Measurements from ENCODE around the gene SSU72. TPM values are rescaled to one million over a fixed set of nuclear protein-coding genes. Genes with fewer than 3 reads are reported as not detected.

Gene SSU72
- total RNA-seq, 1 donor from 2014 or later = 94.1 TPM

DNA sequence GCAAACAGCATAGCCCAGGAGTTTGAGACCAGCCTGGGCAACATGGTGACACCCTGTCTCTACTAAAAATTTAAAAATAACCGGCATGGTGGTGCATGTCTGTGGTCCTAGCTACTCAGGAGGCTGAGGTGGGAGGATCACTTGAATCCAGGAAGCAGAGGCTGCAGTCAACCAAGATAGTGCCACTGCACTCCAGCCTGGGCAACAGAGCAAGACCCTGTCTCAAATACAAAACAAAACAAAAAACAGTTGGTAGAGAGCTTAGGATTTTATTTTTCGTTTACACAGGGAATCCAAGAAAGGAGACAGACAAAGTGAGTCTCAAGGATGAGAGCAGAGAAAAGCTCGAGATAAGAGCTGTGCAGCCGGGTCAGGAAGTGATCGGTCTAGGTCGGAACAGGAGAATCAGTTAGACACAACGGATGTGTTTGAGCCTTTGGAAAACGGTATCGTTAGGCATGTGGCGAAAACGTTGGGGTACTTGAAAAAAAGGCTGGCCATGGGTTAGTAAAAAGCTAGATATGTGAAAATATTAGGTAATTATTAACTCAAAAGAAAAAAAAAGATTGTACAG, 38.9 kb upstream of the SSU72 start:
- peaks cover 19% of the 10 kb centered on the region for H3F3A ChIP-seq (ENCODE audit: low read depth)
- H4K20me1 ChIP-seq (ENCODE audit: low read depth) = peaks cover 37% of the 10 kb centered on the region
- H3K9me3 Mint-ChIP-seq = no peaks in the 10 kb centered on the region
- H3K79me2 ChIP-seq (ENCODE audit: low read depth) = peaks cover 30% of the 10 kb centered on the region
- H3K36me3 Mint-ChIP-seq = peaks cover 8% of the 10 kb centered on the region
- no peak overlapping the region for H3K9ac ChIP-seq
- H2AFZ ChIP-seq (replicated peaks) = no peak overlapping the region
- H3K27ac ChIP-seq = no peak overlapping the region
- peak overlapping the region; percentile 95 for H3K4me3 Mint-ChIP-seq
- no peaks in the 10 kb centered on the region for H3K9me3 ChIP-seq (ENCODE audit: low read depth)
- no peak for TF ChIP-seq EZH2phosphoT487 (IDR thresholded peaks at IDR 0.05)
- TF ChIP-seq, protein P1, sequence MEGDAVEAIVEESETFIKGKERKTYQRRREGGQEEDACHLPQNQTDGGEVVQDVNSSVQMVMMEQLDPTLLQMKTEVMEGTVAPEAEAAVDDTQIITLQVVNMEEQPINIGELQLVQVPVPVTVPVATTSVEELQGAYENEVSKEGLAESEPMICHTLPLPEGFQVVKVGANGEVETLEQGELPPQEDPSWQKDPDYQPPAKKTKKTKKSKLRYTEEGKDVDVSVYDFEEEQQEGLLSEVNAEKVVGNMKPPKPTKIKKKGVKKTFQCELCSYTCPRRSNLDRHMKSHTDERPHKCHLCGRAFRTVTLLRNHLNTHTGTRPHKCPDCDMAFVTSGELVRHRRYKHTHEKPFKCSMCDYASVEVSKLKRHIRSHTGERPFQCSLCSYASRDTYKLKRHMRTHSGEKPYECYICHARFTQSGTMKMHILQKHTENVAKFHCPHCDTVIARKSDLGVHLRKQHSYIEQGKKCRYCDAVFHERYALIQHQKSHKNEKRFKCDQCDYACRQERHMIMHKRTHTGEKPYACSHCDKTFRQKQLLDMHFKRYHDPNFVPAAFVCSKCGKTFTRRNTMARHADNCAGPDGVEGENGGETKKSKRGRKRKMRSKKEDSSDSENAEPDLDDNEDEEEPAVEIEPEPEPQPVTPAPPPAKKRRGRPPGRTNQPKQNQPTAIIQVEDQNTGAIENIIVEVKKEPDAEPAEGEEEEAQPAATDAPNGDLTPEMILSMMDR (IDR thresholded peaks at IDR 0.05) = no peak
- TF ChIP-seq EZH2 (IDR thresholded peaks at IDR 0.05) = no peak
- no peaks in the 10 kb centered on the region for H3K36me3 ChIP-seq
- H3K4me1 ChIP-seq = peaks cover 11% of the 10 kb centered on the region
- peaks cover 2% of the 10 kb centered on the region for H3K27me3 Mint-ChIP-seq (ENCODE audit: insufficient read depth, low read depth)
- no peak for DNase-seq (ENCODE audit: low spot score)
- H3K4me3 ChIP-seq = peak overlapping the region; percentile 92
- peak overlapping the region; percentile 81 for H3K4me2 ChIP-seq
- H3K27me3 ChIP-seq = no peaks in the 10 kb centered on the region
- H3K4me1 Mint-ChIP-seq = peaks cover 26% of the 10 kb centered on the region
- no peak overlapping the region for H3K27ac Mint-ChIP-seq

DNA sequence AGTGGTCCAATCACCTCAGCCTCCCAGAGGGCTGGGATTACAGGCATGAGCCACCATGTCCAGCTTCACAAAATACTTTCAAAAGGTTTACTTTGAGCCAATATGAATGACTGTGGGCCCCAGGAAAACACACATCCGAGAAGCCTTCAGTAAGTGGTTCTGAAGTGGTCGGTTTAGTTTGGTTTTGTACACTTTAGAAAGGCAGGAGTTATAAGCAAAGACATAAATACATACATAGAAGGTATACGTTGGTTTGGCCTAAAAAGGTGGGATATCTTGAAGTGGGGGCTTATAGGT, 37.4 kb upstream of the SSU72 start:
- Histone ChIP-seq H3K4me2 (no peak overlapping the region), H2AFZ (replicated peaks) (no peak overlapping the region), H3K4me1 (peaks cover 11% of the 10 kb centered on the region), H3K9ac (no peak overlapping the region), H3K79me2 (ENCODE audit: low read depth) (peaks cover 28% of the 10 kb centered on the region), H3F3A (ENCODE audit: low read depth) (peaks cover 19% of the 10 kb centered on the region), H3K36me3 (no peaks in the 10 kb centered on the region), H3K27me3 (no peaks in the 10 kb centered on the region), H3K4me3 (no peak overlapping the region), H4K20me1 (ENCODE audit: low read depth) (peaks cover 28% of the 10 kb centered on the region), H3K9me3 (ENCODE audit: low read depth) (no peaks in the 10 kb centered on the region), H3K27ac (no peak overlapping the region)
- no peak for DNase-seq (ENCODE audit: low spot score)
- Mint-ChIP-seq H3K27ac (peak overlapping the region; percentile 37), H3K27me3 (ENCODE audit: insufficient read depth, low read depth) (peaks cover 2% of the 10 kb centered on the region), H3K4me3 (no peak overlapping the region), H3K4me1 (peaks cover 21% of the 10 kb centered on the region), H3K9me3 (no peaks in the 10 kb centered on the region), H3K36me3 (peaks cover 6% of the 10 kb centered on the region)
- TF ChIP-seq, protein P1 (IDR thresholded peaks at IDR 0.05) = no peak
- TF ChIP-seq EZH2 (IDR thresholded peaks at IDR 0.05) = no peak

DNA sequence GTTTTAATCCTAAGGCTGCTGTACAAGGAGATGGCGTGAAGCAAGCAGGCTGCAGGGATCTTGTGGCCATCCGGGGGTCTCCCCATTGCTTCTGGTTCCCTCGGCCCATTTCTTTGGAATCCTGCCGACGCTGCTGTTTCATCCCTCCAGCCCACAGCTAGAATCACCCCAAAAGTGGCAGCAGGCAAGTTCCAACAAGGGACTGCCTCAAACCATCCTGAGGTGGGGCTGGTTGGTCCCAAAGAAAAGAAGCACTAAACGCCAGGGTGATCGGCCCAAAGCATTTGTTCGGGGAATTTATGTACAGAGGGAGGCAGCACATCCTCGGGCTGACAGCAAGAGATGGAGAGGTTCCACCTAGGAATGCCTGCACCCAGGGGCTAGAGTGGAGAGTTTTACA, 36.1 kb upstream of the SSU72 start:
- no peaks in the 10 kb centered on the region for H3K9me3 ChIP-seq (ENCODE audit: low read depth)
- H2AFZ ChIP-seq (replicated peaks) = no peak overlapping the region
- no peak for TF ChIP-seq EZH2phosphoT487 (IDR thresholded peaks at IDR 0.05)
- TF ChIP-seq, protein P1 (IDR thresholded peaks at IDR 0.05) = no peak
- no peak for TF ChIP-seq EZH2 (IDR thresholded peaks at IDR 0.05)
- no peaks in the 10 kb centered on the region for H3K36me3 ChIP-seq
- H3K9ac ChIP-seq = no peak overlapping the region
- peaks cover 6% of the 10 kb centered on the region for H3K4me1 ChIP-seq
- peaks cover 19% of the 10 kb centered on the region for H3K79me2 ChIP-seq (ENCODE audit: low read depth)
- DNase-seq (ENCODE audit: low spot score) = no peak
- peaks cover 19% of the 10 kb centered on the region for H3K4me1 Mint-ChIP-seq
- H3K27ac Mint-ChIP-seq = no peak overlapping the region
- H3K4me3 Mint-ChIP-seq = no peak overlapping the region
- peaks cover 6% of the 10 kb centered on the region for H3K36me3 Mint-ChIP-seq
- peaks cover 2% of the 10 kb centered on the region for H3K27me3 Mint-ChIP-seq (ENCODE audit: insufficient read depth, low read depth)
- H4K20me1 ChIP-seq (ENCODE audit: low read depth) = peaks cover 19% of the 10 kb centered on the region
- H3K27me3 ChIP-seq = no peaks in the 10 kb centered on the region
- no peak overlapping the region for H3K4me2 ChIP-seq
- H3K4me3 ChIP-seq = no peak overlapping the region
- peaks cover 15% of the 10 kb centered on the region for H3F3A ChIP-seq (ENCODE audit: low read depth)
- no peak overlapping the region for H3K27ac ChIP-seq
- H3K9me3 Mint-ChIP-seq = no peaks in the 10 kb centered on the region

Data from neural progenitor cell (in vitro differentiated cells).